Activated CD4-positive, alpha-beta T cell treated with anti-CD3 and anti-CD28 coated beads, Interleukin-2, Interleukin-6, amounts not matched to agents 100 ng/mL and 50 ng/mL, durations not matched to agents 16 hours and 8 hours (primary cell): ENCODE results near the gene CAND2.
A peak's percentile ranks its signal among the peaks of the same experiment; 100 is the strongest.
"Not testable (repeated sequence)": the region's sequence is repeated elsewhere in the genome, so short reads cannot be mapped to it uniquely, and the experiment has no call there.

ENCODE experiments used
- DNase-seq: peaks from one replicate; pipeline ENCODE4 v3.0.0-alpha.2; 2020

The CAND2 gene

GRCh38 chr3:12866836-12867235 lies 70.4 kb downstream of the CAND2 start:
- no peak for DNase-seq

GRCh38 chr3:12868039-12869034 lies 71.9 kb downstream of the CAND2 start:
- peak; percentile 71 for DNase-seq

DNA sequence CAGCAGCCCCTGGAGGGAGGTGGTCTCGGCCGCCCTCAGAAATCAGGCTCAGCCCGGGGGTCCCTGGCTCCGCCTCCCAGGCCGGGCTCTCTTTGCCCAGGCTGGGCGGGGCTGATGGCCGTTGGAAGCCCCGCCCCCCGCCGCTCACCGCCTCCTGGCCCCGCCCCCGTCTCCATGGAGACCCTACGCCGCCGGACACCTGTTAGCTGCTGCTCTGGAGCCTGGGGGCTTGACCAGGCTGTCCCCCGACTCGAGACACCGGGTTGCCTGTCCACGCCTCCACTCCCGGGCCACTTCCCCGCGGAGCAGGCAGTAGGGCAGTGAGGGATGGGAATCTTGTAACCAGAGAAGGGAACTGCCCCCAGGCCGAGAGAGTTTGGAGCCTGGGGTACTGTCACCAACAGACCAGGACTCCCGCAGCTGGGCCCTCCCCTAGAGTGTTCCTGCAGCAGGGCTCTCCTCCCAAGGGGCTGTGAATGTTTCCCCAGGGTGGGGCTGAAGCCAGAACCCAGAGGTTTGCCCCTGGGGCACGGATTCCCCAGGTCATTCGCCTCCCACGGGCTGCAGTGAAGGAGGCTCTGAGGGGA lies 72.6 kb downstream of the CAND2 start:
- DNase-seq, result peak; percentile 45

GRCh38 chr3:12870942-12871341 lies 74.5 kb downstream of the CAND2 start:
- peak; percentile 9 for DNase-seq

GRCh38 chr3:12871404-12871983 lies 75.0 kb downstream of the CAND2 start:
- DNase-seq, result no peak

DNA sequence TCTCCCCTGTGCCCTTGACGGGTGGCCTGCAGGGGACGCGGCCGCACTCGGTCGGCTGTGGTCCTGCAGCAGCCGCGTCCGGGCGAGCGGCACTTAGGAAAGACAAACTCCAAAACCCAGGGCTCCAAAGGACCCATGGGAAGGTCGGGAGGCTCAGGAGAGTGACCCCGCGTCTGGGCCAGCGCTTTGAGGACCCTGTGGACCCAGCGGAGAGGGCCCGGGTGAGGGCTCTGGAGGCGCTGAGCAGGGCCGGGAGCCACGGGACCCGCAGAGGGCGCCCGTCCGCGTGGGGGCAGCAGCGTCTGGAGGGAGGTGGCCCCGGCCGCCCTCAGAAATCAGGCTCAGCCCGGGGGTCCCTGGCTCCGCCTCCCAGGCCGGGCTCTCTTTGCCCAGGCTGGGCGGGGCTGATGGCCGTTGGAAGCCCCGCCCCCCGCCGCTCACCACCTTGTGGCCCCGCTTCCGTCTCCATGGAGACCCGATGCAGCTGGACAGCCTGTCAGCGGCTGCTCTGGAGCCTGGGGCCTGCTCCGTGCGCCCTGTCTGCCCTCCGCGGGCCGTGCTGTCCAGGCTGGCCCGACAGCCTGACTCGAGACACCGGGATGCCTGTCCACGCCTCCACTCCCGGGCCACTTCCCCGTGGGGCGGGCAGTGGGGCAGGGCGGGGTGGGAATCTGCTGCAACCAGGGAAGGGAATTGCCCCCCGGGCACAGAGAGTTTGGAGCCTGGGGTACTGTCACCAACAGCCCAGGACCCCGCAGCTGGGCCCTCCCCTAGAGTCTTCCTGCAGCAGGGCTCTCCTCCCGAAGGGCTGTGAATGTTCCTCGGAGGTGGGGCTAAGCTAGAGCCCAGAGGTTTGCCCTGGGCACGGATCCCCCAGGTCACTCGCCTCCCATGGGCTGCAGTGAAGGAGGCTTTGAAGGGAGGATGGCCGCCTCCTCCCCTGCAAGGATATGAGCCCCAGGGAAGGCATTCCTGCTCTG lies 79.7 kb downstream of the CAND2 start:
- DNase-seq, result no peak

GRCh38 chr3:12877040-12877439 lies 80.6 kb downstream of the CAND2 start:
- DNase-seq, result no peak

GRCh38 chr3:12878141-12878574 lies 81.7 kb downstream of the CAND2 start:
- DNase-seq, result no peak

GRCh38 chr3:12878758-12879157 lies 82.3 kb downstream of the CAND2 start:
- DNase-seq, result not testable (repeated sequence)

GRCh38 chr3:12879191-12879815 lies 82.8 kb downstream of the CAND2 start:
- DNase-seq, result no peak

DNA sequence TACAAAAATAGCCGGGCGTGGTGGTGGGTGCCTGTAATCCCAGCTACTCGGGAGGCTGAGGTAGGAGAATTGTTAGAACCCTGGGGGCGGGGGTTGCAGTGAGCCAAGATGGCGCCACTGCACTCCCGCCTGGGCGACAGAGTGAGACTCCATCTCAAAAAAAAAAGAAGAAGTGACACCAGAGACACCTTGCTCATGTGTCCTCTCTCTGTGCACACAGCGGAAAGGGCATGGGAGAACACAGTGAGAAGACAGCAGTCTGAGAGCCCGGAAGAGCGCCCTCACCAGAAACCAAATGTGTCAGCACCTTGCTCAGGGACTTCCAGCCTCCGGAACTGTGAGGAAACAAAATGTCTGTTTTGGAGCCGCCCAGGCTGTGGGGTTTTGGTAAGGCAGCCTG lies 85.4 kb downstream of the CAND2 start:
- not testable (repeated sequence) for DNase-seq

DNA sequence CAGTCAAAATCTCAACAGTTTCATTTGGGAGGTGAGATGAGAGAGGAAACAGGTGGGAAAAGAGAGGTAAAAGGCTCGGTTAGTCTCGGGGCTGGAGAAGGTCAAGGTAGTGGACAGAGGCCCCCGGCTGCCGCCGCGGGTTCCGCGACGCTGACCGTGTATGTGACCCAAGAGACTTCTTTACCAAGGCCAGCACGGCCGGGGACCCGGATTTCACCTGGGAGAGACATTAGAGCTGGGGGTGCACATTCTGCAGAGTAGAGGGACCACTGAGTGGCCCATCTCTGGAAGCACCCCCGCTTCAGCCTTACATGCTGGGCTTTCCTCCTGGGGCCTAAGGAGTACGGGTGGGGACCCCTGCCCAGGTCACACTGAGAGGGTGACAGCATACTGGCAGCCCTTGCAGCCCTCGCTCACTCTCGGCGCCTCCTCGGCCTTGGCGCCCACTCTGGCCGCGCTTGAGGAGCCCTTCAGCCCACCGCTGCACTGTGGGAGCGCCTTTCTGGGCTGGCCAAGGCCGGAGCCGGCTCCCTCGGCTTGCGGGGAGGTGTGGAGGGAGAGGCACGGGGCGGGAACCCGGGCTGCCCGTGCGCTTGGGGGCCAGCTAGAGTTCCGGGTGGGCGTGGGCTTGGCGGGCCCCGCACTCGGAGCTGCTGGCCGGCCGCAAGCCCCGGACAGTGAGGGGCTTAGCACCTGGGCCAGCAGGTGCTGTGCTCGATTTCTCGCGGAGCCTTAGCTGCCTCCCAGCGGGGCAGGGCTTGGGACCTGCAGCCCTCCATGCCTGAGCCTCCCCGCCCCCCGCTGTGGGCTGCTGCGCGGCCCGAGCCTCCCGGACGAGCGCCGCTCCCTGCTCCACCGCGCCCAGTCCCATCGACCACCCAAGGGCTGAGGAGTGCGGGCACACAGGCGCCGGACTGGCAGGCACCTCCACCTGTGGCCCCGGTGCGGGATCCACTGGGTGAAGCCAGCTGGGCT lies 86.1 kb downstream of the CAND2 start:
- no peak for DNase-seq

GRCh38 chr3:12884186-12884680 lies 87.8 kb downstream of the CAND2 start:
- no peak for DNase-seq
